GM10248 (cell line): ENCODE measurements around the gene DLEU7.

Source experiments
- CTCF ChIA-PET: fragments of 300-600 bp; sonication (Branson Sonifier 250); formaldehyde crosslinking; extraction: SDS; loops from one replicate; lab custom pipeline; 2021; ENCODE audit warnings: antibody characterized with exemption; lab: Yijun Ruan, JAX
- POLR2A ChIA-PET: fragments of 350-650 bp; sonication (Branson Sonifier 250); formaldehyde crosslinking; extraction: SDS; loops from one replicate; lab custom pipeline; 2020; ENCODE audit warnings: antibody characterized with exemption; lab: Yijun Ruan, JAX
- DNase-seq: peaks from one replicate; pipeline ENCODE4 v3.0.0; 2012; ENCODE audit errors: extremely low spot score
- CTCF ChIP-seq: IDR thresholded peaks from 2 replicates; pipeline ENCODE4 v1.5.1; 2012; ENCODE audit warnings: mild to moderate bottlenecking, low read depth; ENCODE audit errors: extremely low read depth, missing control alignments, control extremely low read depth

The DLEU7 gene

DNA sequence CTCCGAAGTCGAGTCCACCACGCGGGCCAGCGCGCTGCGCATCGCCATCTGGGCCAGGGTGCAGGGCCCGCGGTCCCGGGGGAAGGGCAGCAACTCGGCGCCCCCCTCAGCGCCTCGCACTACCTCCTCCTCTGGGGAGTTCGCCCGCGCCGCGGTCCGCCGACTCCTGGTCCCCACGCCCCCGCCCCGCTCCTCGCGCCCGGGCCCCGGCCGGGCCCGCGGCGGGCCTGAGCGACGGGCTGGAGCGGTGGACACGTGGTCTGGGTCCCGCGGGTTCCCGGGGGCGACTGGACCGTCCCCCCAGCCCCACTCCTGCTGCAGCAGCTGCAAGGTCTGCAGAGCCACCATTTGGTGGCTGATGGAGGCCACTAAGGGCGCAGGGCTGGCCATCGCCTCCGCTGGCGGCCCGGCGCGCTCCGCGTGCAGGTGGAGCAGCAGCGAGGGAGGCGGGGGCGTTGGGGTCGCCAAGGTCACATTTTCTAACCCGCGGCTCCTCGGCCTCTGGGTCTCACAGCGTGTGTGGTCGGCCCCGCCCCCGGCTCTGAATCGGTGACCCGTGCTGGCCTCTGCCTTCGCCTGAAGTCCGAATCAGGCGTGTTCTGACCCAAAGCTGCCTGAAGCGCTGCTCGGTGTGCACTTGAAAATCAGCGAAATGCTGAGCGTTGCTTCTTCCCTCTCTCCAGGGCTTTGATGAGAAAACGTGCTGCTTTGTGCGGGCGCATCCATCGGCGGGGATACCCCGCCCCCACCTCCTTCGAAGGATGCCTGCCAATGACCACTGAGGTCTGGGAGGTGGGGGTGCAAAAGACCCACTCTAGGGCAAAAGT is at the start of gene DLEU7:
Gene DLEU7, minus strand, starts transcription at position 436 of the 827 bp plus-strand sequence. Its CDS starts 46 bp downstream, at position 390.
- no peak for TF ChIP-seq CTCF
- POLR2A ChIA-PET: no interaction called here
- DNase-seq: no peak
- CTCF ChIA-PET: no interaction called here

- ChIA-PET POLR2A (no interaction called here), CTCF (interaction anchor here (1.0 to 5.4 kb wide), 10 partner anchors 10 to 956 kb away, joined by 3 to 41 read pairs (median 4); partner anchors contain the start of genes SPRYD7 and TRIM13)
- peak; percentile 20 for DNase-seq
- no peak for TF ChIP-seq CTCF
These were observed 48.9 kb upstream of the DLEU7 start for GRCh38 chr13:50892210-50892944.

DNA sequence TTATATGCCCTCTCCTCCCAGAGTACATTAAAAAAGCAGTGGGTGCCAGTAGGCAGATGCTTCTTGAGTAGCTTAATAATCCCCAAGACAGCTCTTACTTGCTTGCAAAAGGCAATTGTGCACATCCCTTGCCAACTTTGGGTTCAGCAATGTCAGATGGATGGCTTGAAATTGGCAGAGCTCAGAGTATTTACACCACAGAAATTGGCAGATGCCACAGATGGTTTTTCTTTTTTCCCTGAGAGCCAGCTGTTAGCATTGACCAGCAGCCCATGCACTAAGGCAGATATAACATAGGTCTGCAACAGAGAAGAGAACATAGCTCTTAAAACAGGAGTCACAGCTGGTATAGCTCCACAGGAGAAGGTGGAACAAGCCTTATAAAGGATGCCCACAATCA is 47.7 kb upstream of the DLEU7 start:
- DNase-seq: no peak
- ChIA-PET CTCF (interaction anchor here (0.6 to 5.4 kb wide), 11 partner anchors 11 to 915 kb away, joined by 3 to 41 read pairs (median 4); partner anchors contain the start of gene TRIM13), POLR2A (no interaction called here)
- TF ChIP-seq CTCF: no peak

DNA sequence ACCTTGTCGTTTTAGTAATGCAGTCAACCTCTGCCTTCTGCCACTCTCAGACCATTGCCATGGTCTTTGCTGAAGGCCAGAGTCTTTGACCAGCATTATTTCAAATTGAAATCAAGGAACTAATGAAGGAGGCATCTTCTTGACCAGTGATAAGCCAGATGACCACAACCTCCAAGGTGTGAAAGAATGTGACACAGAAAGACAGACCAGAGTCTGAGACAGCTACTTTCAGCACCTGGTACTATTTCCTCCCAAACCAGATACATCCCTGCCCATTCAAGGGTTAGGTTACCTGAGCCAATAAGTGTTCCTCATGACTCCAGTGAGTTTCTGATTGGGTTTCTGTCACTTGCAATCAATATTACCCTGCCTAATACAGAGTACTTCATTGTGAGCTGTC is 45.8 kb upstream of the DLEU7 start:
- no peak for TF ChIP-seq CTCF
- ChIA-PET POLR2A (no interaction called here), CTCF (interaction anchor here (1.0 to 1.8 kb wide), 4 partner anchors 12 to 319 kb away, joined by 3 to 7 read pairs (median 4); no protein-coding TSS in a partner anchor)
- DNase-seq: no peak

GRCh38 chr13:50888362-50888761 is 44.9 kb upstream of the DLEU7 start:
- CTCF ChIA-PET: interaction anchor here (1.0 to 1.8 kb wide), 3 partner anchors 11 to 318 kb away, joined by 3 to 7 read pairs (median 4); no protein-coding TSS in a partner anchor
- POLR2A ChIA-PET: no interaction called here
- DNase-seq: no peak
- TF ChIP-seq CTCF: no peak

DNA sequence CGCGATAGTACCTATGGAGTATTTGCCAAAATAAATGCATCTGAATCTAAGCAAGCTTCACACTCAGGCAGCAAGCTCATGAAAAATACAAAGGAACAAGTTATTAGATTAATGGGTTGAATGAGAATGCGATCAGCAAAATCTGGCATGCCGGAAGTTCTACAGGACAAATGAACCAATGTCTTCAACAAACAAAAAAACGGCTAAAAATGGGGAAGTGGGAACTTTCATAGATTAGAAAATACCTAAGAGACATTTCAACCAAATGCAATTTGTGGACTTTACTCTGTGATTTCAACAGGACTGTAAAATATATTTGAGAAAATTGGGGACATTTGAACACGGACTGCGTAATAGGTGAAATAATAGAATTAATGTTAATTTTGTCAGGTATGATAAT is 43.7 kb upstream of the DLEU7 start:
- no peak for DNase-seq
- ChIA-PET CTCF (interaction anchor here (1.7 kb wide), 1 partner anchor 24 kb away, joined by 5 read pairs; no protein-coding TSS in a partner anchor), POLR2A (no interaction called here)
- TF ChIP-seq CTCF: no peak
